HG03060 (cell line): ENCODE data around the gene SLIT3.

ENCODE experiments used
- ATAC-seq: cut with Tn5 transposase; IDR thresholded peaks from one replicate; pipeline ENCODE4 v1.9.1; 2021; ENCODE audit warnings: low read depth, moderate number of reproducible peaks; ENCODE audit not compliant: unreplicated experiment

SLIT3 gene

DNA sequence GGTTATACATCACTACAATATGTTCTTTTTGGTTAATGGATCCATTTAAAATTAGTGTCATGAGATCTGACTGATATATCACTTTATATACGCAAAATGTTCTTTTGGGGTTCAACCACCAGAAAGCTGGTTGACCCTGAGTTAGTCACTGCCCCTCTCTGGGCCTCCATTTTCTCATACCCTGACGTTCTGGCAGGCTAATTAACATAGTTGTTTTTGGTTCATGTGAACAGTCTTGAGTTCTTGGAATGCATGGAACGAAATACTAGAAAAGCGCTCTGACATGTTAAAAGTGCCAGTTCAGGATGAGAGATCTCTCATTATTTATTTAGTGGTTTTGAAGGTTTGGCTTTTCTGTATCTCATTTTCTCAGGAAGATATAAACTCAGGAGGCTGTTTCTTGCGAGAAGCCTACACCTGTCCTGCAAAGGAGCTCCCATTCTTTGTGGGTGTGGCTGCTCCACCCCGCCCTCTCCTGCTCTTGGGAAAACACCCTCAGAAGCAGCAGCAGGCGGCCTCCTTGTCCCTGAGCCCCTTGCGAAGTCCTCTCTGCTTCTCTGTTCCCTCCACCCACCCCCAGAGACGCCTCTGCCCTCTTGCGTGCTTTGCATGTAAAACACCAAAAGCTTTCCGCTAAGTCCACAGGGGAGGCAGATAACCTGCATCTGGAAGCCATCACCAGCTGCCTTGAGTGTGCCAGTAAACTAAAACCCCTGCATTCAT, 419.4 kb downstream of the SLIT3 start:
- no peak for ATAC-seq

DNA sequence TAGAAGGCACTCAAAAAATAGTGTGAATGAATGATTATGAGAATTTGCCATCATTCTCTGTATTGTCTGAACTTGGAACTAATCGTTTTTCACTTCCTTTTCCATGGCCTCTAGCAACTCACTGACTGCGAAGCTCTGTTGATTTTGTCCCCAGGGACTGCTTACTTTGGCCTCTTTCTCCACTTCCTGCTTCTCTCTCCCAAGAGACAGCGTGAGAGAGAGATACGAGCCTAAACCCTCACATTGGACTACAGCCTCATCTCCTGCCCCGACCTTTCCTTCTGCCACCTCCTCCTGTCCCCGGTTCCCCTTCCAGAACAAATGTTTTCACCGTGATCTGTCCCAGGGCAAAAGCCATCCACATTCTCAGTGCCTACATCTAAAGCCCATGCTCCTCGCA, 421.0 kb downstream of the SLIT3 start:
- ATAC-seq = peak; percentile 98

DNA sequence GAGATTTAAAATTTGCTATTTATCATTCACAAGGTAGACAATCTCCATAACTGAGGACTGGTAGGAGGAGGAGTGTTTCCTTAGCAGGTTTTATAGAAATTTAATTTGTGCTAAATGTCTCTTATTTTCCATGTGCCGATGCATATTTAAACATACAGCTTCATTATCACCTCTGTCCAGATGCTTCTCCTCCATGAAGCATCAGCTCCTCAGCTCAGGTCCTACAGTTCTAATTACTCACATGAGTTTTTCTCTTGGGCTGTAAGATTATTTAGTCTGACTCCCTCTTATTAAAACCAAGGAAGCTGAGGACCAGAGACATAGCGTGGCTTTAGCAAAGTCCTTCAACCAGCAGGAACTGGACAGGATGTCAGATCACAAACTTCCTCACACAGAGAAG, 421.6 kb downstream of the SLIT3 start:
- no peak for ATAC-seq

DNA sequence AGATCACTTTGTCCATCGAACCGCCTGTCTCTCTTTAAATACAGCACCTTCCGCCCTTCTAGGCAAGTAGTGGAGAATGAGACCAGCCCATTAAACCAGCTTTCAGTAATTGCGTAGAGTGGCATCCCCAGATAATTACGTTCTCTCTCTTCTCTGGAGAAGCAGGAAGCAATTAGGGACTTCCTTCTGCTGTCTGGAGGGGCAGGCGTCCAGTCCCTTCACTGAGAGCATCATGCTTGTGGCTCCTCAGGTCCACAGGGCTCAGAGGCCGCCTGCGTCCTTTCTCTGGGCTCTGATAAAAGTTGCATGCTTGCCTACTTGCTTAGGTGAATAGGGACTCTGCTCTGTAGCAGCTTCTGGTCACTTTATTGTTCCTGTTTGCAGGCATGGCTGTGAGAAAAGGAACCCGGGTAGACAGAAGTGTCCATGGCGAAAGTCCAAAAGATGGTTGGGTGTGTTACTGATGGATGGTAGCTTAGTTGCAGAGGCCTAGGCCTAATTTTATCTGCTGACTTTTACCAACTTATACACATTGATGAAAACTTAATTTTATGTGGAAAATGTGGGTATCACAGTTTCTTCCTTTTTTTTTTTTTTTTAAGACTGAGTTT, 422.7 kb downstream of the SLIT3 start:
- ATAC-seq = no peak

- ATAC-seq = no peak
Observed at GRCh38 chr5:168877132-168877892, 423.6 kb downstream of the SLIT3 start.

DNA sequence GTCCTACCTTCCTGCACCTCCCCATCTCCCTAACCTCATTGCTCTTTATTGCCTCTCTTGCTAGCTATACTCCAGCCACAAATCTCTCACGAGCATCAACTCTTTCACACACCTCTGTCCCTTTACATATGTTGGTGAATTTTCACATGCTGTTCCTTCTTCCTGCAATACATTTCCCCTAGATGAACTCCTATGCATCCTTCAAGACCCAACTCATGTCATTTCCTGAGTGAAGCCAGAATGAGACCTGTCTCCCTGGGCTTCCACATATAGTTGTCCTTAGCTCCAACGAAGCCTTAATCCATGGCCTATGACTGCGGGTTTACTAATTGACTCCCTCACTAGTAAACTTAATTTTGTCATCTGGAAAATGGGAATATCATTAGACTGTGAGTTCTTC, 424.5 kb downstream of the SLIT3 start:
- no peak for ATAC-seq

- ATAC-seq = no peak
Observed at GRCh38 chr5:168875832-168876231, 425.1 kb downstream of the SLIT3 start.

GRCh38 chr5:168874713-168875380, 426.1 kb downstream of the SLIT3 start:
- ATAC-seq = no peak

DNA sequence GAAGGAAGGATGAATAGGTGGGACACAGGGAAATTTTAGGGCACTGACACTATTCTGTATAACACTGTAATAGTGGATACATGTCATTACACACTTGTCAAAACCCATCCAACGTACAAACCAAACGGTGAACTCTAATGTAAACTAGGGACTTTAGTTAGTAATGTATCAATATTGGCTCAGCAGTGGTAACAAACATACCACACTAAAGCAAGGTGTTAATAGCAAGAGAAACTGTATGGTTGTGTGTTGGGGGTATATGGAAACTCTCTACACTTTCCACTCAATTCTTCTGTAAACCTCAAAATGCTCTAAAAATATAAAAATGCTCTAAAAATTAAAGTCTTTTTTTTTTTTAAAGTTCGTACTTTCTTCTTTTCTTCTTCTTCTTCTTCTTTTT, 428.7 kb downstream of the SLIT3 start:
- ATAC-seq = no peak

GRCh38 chr5:168870910-168871309, 430.0 kb downstream of the SLIT3 start:
- no peak for ATAC-seq

- ATAC-seq = no peak
Observed at GRCh38 chr5:168869615-168870227, 431.2 kb downstream of the SLIT3 start.

- ATAC-seq = no peak
Observed at GRCh38 chr5:168867241-168867640, 433.7 kb downstream of the SLIT3 start.

GRCh38 chr5:168865968-168866367, 435.0 kb downstream of the SLIT3 start:
- no peak for ATAC-seq

- no peak for ATAC-seq
Observed at GRCh38 chr5:168863021-168863420, 437.9 kb downstream of the SLIT3 start.

- ATAC-seq = no peak
Observed at GRCh38 chr5:168860503-168860902, 440.4 kb downstream of the SLIT3 start.

GRCh38 chr5:168860081-168860480, 440.9 kb downstream of the SLIT3 start:
- no peak for ATAC-seq

DNA sequence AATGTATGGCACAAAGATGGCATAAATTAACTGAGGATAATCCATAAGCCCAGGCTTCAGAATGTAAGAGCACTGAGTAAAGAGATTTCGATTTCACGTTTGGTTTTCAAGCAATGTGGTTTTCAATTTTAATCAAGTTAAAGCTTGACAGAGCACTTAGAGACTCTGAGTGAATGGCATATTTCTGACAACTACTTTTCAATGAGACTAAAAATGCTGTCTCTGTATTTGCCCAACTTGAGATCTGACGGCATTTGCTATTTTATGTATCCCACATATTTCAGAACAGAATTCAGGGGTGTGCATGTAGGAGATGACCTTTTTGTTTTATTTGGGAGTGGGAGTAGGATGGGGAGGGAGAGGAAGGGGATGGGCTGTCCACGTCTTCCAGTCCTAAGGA, 441.5 kb downstream of the SLIT3 start:
- ATAC-seq = no peak

DNA sequence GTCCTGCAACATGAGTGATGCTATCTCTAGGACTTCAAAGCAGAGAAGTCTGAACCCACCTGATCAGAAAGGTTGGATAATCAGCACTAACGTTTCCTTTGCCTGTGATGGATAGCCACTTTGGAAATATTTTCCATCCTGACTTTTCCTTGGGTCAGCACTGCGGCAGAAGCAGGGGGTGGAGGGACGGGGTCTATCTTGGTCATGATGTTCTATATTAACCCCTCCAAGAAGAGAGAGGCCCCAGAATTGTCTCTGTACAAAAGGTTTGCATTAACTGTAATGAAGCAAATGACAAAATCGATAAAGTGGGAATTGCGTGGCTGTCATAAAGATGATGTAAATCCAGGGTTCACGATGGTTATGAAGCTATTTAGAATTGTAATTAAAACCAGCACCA, 441.9 kb downstream of the SLIT3 start:
- ATAC-seq = no peak

- no peak for ATAC-seq
Observed at GRCh38 chr5:168858371-168858770, 442.6 kb downstream of the SLIT3 start.

DNA sequence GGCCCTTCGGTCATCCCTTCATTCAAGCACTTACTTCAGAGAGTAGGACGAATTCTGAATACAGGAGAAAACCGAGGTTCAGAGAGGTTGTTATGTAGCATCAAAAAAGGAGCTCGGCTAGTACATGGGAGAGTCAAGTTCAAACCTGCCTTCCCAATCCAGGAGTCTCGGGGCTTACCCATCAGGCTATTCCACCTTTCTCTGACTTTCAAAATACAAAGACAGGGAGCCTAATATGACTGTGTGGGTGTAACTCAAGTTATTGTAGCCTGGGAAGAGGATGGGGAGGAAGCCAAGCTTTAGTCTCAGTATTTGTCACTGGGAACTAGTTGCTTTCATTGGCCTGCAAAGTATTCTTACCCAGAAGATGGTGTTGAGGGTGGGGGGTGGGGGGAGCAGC, 447.0 kb downstream of the SLIT3 start:
- ATAC-seq = no peak

DNA sequence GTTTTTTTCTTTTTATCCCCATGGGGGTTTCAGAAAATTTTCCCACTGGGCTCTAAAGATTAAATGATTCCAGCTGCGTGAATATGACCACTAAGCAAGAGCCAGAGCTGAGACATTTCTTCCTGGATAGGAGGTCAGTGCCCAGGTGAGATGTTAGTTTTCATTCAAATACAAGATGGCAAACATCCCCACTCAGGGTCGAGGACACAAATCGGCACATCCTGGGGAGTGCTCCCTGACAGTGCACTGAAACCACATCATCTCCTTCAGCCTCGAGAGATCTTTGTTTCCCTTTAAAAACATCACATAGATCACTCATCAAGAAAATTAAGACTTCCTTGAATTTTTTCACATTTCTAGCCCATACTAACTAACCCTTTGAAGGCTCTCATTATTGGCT, 448.6 kb downstream of the SLIT3 start:
- no peak for ATAC-seq
